HG03039 (cell line): ENCODE data around the gene DNAH10.
A peak's percentile ranks its signal among the peaks of the same experiment; 100 is the strongest.

Source experiments
- ATAC-seq: cut with Tn5 transposase; IDR thresholded peaks from one replicate; pipeline ENCODE4 v1.9.1; 2021; ENCODE audit warnings: mild to moderate bottlenecking, moderate library complexity; ENCODE audit not compliant: unreplicated experiment

DNAH10 gene

DNA sequence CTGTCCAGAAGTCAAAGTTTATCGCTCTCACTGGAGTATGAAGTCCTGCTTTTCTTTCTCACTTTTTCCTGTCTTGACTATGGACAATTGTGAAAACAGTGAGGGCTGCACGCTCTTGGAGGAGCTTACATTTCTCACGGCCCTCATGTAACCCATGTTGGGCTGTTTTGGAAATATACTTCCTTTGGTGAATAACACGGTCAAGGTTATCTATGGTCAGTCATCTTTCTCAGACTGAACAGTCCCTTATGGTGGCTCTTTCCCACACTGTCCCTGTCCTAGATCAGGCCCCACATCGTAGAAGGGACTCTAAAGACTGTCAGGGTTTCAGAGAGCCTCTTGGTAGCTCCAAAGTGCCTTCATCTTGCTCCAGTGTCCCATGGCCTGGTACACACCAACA is 203.3 kb downstream of the DNAH10 start:
- no peak for ATAC-seq

DNA sequence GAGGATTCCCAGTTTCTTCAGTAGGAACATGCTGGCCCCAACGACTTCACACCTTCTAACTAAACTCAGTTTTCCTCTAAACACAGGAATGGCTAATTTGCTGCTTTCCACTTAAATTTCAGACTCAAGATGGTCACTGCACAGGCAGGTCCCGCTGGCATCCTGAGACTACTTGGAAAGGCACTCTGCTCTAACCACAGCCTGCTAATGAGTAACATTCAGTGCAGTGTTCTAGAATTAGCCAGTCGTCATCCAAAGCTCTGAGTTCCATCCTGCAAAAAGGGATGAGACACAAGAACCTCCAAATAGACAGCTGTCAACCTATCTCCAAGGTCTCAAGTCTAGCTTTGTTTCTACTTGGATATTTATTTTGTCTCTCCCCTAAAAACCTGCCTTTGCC is 204.5 kb downstream of the DNAH10 start:
- no peak for ATAC-seq

DNA sequence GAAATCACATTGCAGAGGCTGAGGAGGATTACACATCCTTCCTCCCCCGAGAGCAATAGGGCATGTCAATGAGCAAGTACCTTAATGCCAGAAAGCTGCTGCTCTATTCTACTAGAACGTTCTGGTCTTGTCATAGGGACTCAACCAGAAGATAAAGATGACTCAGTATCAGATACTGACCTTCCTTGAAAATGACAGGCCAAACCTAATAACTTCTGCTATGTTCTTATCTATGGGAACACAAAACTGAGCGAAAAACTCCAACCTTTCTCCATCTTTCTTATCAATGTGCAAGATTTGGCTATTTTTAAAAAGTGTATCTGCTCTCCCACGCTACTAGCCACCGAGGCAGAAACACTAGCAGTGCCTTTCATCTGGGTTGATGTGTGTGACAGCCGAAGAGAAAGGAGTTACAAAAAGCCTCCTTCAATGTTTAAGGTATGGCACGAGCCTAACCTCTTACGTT is 205.1 kb downstream of the DNAH10 start:
- no peak for ATAC-seq

DNA sequence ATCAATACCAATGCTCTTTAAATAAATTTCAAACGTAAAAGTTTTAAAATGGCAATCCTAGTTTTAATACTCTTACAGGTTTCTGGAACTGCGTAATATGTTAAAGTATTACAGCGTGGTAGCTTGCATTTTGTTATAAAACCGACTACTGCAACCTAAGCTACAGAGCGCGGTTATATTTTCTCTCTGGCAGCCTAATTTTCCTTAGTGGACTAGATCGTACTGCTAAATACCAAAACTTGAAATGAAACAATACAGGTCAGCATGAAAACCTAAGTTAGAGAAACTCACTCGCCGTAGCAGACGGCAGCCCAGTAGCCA is 209.3 kb downstream of the DNAH10 start:
- ATAC-seq, result no peak

DNA sequence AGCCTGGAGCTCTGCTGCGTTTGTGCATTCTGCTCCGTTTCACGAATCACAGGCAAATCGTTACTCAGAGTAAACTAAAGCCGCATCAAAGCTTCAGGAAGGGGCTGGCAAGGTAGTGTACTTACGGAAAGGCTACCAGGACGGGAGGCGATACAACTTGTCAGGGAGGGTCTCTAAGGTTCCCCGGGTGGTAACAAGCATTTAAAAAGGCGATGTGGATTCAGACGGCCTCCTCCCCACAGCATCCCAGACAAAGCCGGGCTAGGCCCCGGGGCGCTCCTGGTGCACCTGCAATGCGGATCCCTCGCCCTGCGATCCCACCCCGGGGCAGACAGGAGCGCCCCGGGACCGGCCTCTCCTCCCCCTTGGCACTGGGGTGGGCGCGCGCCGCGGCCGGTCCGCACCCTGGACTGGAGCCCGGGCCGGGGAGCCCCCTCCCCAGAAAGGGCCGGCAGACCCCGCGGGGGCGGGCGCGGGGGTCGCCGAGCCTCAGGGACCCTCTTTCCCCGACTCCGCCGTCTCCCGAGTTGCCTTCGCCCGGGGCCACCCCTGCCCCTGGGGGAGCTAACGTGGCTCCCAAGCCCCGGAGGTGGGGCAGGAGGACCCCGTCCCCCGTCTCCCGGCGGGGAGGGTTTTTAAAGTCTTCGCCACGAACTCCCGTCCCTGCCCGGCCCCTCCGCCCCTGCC is 209.8 kb downstream of the DNAH10 start:
- peak; percentile 7 for ATAC-seq

DNA sequence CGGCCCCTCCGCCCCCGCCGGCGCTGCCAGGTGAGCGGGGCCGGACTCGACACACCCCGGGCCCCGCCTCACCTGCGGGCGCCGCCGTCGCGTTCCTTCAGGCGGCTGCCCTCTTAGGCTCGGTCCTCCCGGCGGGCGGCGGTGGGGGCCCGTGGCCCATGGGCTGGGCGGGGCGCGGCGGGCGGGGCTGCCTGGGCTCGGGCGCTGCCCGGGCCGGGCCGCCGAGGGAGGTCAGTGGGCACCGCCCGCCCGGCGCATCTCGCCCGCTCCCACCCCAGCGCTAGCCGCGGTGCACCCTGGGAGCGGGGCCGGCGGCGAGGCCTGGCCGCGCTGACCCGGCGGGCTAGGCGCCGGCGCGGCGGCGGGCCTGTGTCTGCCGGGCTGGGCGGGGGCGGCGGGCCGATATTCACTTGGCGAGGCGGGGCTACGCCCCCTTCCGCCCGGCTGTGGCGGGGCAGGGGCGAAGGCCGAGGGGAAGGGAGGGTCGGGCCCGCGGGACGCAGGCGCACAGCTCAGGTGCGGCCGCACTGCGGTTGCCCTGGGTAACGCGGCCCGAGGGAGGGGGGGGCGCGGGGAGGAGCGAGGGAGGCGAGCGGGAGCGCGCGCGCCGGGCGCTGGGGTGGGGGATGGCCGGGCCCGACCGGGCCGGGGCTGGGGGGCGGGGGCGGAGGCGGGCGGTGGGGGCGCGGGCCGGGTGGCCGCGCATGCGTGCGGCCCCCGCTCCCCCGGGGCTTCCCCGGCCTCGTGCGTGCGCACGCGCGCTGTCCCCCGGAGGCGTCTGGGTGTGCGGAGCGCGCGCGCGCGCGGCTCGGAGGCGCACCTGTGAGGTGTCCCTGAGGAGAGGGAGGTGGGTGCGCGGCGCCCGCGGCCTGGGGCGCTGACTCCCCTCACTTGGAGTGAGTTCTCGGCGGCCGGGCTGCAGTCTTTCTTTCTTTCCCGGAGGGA is 210.6 kb downstream of the DNAH10 start, which contains the start of the genes CCDC92 and ZNF664:
TSS of gene CCDC92 (minus strand) at position 375 of the 945 bp plus-strand sequence. CDS start 28,526 bp downstream, outside the sequence.
TSS of gene ZNF664 (plus strand) at position 759 of the 945 bp plus-strand sequence. CDS start 38,930 bp downstream, outside the sequence.
- peak; percentile 71 for ATAC-seq

DNA sequence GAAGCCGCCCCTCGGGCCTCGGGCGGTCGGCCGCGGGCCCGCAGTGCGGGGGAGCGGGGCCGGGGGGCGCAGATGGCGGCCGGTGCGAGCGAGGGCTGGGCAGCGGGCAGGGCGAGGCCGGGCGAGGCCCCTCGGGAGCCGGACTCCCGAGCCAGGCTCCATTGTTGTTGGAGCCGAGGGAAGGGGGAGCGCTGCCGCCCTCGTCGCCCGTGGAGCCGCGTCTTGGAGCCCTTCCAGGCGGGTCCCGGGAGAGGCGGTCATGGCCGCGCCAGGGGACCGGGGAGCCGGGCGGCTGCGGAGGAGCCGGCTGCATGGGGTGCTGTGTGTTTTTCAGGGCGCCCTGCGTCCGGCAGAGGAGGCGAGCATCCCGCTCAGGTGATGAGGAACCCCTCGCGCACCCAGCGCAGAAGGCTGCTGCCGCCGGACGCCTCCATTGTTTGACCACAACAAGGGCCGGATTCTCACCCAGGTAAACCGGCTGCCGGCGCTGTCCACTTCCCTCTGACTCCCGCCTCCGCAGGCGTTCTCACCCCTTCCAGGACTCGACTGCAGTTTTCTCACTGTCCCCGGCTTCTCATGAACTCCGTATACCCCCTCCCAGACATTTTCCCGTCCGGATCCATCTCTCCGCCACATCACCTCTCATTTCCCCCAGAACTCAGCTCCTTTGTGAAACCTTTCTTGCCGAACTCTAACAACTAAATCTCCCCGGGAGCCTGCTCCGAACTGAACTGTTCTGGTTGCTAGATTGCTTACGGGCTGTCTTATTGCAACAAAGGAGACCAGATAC is 211.6 kb downstream of the DNAH10 start:
- ATAC-seq, result peak; percentile 6

DNA sequence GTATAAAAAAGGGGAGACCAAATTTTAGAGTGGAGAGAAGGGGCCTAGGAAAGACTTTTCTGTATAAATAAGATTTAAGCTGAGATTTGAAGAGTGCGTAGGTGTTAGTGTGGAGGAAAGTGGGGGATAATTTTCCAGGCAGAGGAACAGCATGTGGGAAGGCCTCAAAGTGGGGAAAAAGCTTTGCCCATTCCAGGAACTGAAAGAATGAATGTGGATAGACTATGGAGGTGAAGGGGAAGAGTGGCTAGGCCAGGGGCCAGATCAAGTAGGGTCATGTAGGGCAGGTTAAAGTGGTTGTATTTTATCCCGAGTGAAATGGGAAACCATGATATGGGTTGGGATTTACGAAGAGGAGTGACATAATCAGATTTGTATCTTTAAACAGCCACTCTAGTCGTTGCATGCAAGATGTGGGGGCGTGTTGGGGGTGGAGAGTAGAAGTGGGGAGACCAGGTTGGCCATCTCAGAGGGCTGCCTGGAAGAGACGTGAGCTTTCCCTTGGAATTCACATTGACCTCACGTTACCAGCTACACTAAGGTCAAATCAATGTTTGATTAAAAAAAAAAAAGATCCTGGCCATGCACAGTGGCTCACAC is 214.2 kb downstream of the DNAH10 start:
- no peak for ATAC-seq

DNA sequence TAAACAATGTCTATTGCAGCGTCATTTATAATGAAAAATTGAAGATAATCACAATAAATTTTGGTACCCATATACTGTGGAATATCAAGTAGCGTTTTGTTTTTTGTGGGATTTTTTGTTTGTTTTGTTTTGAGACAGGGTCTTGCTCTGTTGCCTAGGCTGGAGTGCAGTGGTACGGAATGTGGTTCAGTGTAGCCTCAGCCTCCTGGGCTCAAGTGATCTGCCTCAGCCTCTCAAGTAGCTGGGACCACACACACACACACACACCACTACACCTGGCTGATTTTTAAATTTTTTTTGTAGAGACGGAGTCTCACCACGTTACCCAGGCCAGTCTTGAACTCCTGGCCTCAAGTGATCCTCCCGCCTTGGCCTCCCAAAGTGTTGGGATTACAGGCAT is 217.5 kb downstream of the DNAH10 start:
- no peak for ATAC-seq

DNA sequence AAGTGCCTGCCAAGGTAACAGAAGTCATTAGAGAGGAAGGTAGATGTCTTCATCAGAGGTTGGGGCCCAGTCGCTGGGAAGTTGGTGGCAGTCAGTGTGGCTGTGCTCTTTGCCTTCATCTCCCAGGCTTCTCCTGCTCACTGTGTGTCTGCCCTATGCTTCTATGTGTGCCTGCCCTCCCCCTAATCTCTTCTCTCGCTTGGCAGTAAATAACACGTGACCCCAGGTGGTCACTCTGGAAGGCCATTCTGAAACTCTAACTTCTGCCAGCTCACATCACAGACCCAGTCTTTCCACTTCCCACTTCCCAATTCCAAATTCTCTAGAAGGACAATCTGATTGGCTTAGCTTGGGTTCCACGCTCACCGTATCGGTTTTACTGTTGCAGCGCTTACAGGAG is 220.2 kb downstream of the DNAH10 start:
- ATAC-seq, result no peak

DNA sequence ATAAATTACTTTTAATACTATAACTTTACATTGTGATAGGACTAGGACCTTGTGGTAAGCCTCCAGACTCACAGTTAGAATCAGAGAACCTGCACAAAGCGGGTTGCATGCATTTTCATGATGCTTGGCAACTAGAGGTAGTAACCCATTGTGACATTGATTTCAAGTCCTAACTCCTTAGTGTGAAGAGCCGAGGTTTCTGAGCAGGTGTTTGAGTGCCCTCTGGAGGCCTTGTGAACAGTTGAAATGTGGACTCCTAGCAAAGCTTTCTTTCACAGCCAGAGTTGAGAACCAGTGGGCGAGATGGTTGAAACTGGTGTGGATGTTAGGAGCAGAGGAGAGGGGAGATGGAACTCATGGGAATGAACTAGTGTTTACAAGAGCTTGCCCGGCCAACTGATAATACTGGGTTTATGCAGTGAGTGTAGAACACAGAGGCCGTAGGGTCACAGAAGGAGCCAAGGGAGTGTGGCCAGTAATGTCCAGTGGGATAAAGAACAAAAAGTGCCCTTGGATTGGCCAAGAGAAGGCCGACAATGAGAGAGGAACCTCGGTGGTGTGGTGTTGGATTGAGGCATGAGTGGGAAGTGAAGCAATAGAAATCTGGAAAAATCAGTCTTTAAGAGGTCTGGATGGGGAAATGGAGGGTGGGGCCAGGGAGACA is 221.9 kb downstream of the DNAH10 start:
- no peak for ATAC-seq

DNA sequence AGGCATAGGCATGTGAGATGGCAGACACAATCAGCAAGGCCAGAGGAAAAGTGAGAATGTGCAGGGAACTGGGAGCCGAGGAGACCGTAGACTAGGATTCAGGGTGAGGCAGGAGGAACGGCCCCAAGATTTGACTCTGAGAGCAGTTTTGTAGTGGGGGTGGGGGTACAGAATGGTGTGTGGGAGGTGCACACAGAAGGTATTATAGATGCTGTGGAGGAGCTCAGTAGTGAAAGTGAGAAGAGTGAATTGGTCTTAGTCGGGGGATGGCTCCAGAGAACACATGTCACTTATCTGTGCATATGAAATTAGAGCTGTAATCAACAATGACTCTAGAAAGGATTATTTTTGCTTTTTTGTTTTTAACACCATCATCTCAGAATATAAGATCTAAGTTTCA is 222.8 kb downstream of the DNAH10 start:
- no peak for ATAC-seq
